Bone marrow (tissue), 2 donors: Measurements from ENCODE around the gene ATIC.
"Not testable (repeated sequence)": the region's sequence is repeated elsewhere in the genome, so short reads cannot be mapped to it uniquely, and the experiment has no call there.

Experiments
- DNase-seq, 2 donors: peaks; one replicate each; lab custom pipeline; 2025; lab: John Stamatoyannopoulos, UW

Gene ATIC

DNA sequence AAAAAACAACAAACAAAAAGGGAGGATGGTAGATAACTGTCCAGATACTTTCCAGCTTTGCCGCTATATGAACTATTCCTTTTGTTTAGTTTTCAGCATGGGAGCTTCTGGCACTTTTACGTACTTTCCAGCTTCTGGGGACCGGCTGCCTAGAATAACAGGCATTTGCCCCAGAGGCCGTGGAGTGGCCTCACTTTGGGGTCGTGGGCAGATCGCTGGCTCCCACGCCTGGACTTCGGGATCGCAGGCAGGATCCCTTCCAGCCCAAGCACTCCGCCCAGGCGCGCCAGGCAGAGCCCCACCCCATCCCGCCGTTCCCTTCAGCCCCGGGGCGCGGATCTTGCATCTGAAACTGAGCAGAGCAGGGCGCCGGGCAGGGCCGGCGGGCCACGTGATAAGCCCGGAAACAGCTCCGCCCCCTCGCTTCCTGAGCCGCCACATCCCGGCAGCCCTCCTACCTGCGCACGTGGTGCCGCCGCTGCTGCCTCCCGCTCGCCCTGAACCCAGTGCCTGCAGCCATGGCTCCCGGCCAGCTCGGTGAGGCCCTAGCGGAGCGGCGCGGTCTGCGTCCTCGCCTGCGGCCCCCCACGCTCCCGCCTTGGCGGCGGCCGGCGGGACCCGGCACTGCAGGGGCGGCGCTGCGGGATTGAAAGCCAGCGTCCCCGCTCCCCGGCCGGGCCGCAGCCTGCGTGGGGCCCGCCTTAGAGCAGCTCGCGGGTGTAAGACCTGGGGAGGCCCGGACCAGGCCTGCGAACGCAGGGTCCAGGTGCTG, at the start of gene ATIC:
Gene ATIC (plus strand): TSS at position 435 of the 772 bp plus-strand sequence. CDS start 84 bp downstream, at position 519.
- peak; percentile 70 to 75 for DNase-seq

DNA sequence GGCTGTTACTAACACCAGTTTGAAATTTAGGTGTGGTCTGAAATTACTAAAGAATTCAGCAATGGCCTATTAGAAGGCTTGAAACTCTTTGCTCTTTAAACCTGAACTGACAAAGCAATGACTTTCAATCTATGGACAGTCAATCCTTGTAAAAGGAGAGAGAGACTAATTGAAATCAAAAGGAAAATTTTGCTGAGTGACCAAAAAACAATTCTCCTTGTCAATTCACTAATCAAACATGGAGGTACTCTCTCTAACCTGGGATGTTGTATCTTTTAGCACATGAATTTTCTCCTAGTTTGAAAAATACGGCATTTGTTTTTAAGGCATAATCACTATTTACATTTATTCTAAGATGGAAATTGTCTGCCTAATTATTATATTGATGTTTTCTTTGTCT, 49.6 kb upstream of the ATIC start:
- no peak for DNase-seq

DNA sequence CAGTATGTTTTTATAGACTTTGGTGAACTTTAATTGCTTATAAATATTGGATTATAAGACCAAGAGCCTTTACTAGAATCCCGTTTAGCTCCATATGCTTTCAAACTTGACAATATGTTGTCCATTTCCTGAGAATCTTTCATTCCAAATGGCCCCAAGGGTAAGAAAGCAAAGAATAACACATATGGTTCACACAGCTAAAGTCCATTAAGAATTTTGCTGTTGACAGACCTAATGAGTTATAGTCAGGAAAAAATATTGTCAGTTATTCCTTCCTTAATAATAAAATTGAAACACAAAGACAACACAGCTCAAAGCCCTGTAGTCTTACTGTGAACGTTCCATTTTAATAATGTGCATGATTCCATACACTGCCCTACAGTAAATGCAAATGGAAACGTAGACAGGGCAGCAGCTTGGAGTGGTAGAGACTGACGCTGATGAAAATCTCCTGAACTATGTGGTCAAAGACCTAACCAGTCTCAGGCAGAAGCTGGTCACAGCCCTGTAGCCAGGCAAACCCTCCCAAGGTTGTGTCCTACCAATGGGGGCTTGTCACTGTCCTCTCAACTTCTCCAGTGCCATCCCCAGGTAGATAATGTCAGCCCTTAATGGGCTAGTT, 49.0 kb upstream of the ATIC start:
- no peak for DNase-seq

DNA sequence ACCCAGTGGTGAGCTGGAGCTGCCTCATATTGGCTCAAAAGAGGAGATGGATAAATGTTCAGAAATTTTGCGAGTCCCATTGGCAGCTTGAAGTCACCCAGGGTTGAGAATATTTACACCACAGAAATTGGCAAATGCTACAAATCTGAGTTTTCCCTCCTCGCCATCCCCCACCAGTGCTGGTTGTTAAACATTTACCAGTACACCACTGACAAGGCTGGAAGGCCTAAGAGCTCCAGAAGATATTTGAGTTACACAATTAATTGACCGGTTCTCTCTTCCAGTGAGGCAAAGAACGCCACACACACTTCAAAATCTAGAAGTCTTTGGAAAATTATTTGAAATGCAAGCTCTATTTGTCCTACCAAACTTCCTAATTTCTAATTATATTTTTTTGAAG, 47.5 kb upstream of the ATIC start:
- no peak for DNase-seq

DNA sequence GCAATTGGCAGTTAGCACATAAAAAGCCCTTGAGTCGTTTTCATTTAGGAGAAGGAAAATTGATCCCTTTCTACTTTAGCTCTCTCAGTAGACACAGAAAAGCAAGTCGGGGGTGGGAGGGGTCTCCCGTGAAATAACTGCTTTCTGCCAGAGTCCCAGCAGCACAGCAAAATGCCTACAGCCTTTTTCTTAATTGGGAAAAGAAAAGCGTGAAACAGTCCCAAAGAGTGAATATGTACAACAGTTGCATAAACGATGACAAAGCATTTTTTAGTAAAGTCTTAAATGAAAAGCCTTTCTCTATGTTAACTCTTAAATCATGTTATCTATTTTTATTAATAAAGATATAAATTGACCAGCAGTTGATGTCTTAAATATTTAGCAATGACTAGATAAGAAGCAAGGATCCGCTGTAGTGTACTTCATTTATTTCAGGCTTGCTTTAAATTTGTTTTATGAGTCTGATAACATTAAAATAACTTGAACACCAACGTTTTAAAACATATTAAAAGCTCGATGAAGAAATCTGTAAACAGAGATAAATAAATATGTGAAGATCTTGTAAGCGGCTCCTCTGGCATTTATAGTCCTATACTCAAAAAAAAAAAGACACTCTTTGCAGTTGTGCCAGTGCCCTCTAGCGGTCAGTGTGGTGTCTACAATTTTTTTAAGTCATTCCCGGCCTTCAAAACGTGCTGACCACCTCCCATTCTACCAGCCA, 42.3 kb upstream of the ATIC start:
- peak in 1 of 2 donors; percentile 45 for DNase-seq

DNA sequence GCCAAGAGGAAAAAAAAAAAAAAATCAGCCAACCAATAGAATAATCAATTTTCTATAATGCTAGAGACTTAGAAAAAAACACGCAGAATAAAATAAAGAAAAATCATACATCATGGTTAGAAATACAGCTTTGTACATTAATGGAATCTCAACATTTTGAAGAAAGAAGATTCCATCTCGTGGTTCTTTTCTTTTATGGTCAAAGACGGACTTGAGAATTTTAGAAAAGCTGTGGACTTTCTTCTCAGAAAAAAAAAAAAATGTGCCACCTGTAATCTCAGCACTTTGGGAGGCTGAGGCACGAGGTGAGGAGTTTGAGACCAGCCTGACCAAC, 41.8 kb upstream of the ATIC start:
- DNase-seq, result no peak

DNA sequence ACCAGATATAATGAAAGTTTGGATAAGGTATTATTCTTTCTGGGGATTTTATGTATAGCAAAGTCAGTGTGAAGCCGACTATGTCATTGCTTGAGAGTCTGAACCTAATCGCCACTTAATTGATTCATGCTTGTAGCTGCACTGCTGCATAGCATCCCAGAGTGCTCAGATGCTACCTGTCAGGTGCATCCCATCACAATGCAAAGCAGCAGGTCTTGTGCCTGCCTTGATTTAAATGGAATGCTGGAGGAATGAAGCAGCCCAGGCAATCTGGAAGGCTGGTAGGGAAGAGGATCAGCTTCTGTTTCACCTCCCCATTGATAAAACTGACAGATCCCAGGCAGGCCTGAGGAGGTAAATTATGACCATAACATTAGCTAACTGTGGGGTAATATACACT, 40.4 kb upstream of the ATIC start:
- DNase-seq, result no peak

DNA sequence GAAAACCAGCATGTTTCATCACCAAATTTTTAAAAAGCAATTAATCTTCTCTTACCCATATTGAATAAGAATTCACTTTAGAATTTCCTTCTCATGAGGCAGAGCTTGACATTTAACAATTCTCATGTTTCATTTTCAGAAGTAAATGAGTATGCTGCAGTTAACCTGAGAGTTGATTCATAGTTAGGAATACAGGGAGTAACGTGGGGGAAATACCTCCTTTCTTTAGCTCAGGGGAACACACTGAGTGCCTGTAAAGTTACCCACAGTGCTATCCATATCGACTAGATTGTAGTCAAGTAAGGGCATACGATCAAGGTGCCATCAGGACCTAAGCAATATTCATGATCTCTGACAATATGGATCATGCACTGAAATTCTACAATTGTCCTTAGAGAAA, 38.9 kb upstream of the ATIC start:
- no peak for DNase-seq

DNA sequence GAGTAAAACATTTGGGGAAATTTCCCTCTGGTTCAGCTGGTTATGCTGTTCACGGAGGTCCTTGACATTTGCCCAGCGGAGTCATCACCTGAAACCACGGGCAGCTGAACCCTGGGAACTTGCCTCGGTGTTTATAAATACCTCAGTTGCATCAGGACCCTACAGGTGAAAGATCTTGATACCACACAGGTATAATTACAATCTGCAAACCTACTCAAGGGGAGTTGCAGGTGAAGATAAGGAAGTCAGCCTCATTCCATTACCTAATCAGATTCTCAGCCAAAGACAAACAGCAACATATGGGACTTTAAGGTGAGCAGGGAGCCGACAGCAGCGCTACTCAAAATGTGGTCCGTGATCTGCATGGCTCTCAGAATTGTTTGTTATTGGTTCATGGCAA, 37.0 kb upstream of the ATIC start:
- DNase-seq, result no peak

DNA sequence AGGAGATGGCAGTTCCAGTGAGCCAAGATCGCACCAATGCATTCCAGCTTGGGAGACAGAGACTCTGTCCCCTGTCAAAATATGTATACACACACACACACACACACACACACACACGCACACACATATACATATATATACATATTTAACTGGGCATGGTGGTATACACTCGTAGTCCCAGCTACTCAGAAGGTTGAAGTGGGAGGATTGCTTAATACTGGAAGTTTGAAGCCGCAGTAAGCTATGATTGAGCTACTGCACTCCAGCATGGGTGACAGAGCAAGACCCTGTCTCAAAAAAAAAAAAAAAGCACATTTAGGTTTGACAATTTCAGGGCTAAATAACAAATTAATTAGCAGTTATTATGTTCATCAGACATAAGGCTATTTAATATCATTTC, 36.0 kb upstream of the ATIC start:
- DNase-seq, result no peak

DNA sequence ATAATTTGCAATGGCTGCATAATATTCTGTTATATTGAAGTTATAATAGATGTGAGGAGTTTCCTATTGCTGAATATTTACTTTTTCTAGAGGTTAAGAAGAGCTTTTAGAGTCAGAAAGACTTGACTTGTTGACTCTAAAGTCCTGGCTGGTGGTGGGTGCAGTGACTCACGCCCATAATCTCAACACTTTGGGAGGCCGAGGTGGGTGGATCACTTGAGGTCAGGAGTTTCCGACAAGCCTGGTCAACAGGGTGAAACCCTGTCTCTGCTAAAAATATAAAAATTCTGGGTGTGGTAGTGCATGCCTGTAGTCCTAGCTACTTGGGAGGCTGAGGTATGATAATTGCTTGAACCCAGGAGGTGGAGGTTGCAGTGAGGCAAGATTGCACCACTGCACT, 33.9 kb upstream of the ATIC start:
- DNase-seq, result no peak

DNA sequence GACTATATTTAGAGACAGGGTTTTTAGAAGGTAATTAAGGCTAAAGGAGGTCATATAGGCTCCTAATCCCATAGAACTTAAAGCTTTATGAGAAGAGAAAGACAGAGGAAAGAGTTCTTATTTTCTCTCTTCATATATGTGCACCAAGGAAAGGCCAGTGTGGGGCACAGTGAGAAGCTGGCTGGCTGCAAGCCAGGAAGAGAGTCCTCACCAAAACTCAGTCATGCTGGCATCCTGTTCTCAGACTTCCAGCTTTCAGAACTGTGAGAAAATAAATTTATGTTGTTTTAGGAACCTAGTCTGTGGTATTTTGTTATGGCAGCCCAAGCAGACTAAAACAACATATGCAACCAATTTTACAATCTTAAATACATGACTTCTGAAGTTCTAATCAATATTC, 31.5 kb upstream of the ATIC start:
- no peak for DNase-seq

DNA sequence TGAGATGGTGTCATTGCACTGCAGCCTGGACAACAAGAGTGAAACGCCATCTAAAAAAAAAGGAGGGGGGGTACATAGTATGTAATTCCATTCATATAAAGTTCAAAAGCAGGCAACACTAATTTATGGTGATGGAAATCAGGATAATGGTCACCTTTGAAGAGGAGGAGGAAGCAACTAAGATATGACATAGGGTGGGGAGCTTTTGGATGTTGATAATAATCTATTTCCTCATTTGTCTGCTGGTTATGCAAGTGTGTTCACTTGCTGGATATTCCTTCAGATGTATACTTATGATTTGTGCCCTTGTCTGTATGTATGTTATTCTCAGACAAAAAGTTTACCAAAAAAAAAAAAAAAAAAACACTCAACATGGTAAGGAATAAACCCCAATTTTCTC, 28.6 kb upstream of the ATIC start:
- DNase-seq, result no peak

DNA sequence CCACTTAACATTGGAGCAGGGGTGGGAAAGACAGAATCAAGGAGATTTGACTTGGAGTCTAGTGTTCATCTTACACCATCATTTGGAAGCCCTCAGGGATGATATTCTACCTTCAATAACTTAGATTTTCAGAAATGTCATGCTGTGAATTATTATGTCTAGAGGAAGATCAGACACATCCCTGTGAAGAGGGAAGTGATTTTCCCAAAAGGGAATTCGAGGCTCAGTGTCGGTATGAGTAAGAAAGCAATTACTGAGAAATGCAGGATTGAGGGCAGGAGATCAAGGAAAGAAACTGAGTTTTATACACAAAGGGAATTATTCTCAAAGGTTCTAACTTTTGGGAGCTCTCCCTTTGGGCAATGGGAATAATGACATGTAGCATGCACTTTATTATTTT, 25.6 kb upstream of the ATIC start:
- DNase-seq, result no peak

DNA sequence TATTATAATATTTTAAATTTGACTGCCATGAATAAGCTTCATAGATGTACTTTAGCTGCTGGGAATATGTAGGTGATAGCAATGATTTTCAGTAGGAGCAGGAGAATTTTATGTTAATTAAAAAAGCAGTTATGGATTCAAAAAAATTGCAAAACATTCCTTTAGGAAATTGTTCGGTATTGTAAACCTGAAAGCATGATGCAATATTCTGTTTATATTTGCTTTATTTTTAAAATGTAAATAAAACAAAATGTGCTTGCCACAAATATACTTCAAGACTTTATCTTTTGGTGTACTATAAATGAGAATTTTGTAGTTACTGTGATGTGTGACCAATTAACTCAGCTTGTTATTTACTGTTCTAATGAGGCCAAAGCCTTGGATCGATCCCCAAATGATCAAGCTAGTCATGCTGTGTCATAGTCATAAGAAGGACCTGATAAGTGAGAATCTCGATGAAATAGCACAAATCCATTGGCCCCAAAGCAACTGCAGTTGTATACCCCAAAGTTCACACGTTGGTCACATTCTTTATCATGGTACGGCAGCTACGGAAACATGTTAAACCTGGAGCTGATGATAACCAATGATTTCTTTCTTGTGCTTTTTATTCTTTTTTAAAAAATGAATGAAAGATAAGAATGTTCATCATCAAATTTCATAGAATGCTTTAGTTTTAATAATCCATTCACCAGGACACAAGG, 23.6 kb upstream of the ATIC start:
- DNase-seq, result no peak

DNA sequence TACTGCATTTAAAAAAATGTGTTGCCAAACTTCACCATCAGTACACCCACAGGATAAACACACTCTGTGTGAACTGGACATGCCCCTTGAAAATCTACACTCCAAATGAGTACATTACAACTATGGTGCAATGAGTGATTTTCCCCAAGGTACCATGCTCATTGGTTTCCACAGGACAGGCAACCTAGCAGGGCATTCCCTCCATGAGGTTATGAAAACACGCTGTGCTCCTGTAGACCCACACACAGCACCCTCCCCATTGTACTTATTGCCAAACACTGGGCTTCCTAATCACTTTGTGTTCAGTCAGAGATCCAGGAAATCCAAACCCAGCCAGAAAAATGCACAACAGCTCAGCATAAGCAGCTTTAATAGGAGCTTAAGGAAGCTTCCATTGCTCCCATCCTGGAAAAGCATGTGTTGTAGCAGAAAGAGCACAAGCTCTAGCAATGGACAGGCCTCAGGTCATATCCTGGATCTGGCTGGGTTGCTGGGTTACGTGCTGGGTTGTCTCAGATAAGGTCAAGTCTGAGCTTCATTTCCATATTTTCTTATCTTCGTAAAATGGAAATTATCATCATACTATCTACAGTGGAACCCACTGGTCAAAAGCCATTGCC, 20.8 kb upstream of the ATIC start:
- DNase-seq, result no peak

DNA sequence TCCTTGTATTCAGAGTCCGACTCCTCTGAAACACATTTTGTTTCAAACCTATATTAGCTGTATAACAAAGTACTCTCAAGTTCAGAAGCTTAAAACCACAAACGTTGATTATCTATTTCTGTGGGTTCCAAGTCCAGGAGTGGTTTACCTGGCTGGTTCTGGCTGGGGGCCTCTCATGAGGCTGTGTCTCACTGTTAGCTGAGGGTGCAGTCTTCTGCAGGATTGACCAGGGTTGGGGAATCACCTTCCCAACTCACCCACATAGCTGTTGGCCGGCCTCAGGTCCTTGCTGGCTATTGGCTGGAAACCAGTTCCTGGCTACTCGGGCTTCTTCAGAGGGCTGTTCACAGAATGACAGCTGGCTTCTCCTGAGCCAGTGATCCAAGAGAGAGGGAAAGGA, 18.0 kb upstream of the ATIC start:
- DNase-seq, result no peak

DNA sequence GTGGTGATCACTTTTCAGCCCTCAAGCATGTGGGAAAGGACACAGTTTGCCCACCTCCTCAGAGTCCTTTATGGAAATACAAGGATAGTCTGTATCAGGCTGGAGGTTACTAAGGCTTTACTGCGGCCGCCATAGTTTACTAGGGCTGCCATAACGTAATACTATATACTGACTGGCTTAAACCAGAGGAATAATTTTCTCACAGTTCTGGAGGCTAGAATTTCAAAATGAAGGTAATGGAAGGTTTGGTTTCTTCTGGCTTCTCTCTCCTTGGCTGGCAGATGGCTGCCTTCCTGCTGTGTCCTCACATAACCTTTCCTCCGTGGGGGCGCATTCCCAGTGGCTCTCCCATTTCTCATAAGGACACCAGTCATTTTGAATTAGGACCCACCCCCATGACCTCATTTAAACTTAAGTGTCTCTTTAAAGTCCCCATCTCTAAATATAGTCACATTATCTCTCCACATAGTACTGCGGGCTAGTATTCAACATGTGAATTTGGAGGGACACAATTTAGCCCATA, 12.5 kb upstream of the ATIC start:
- no peak for DNase-seq

DNA sequence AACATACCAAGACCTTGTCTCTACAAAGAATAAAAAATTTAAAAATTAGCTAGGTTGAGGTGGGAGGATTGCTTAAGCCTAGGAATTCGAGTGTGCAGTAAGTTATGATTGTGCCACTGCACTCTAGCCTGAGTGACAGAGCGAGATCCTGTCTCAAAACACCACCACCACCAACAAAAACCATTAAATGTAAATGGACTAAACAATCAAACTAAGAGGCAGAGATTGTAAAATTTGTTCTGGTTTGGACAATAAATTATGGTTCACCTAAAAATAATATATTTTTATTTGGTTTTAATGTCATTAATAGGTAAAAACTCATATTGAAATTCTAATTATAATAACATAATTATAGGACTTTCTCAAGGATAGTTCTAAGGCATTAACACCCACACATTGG, 9.9 kb upstream of the ATIC start:
- no peak for DNase-seq

DNA sequence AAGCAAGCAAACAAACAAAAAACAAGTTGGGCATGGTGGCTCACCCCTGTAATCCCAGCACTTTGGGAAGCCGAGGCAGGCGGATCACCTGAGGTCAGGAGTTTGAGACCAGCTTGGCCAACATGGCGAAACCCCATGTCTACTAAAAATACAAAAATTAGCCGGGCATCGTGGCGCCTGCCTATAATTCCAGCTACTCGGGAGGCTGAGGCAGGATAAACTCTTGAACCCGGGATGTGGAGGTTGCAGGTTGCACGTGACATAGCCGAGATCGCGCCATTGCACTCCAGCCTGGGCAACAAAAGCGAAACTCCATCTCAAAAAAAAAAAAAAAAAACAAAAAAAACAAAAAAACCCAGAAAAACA, 617 bp upstream of the ATIC start:
- DNase-seq, result not testable (repeated sequence)

DNA sequence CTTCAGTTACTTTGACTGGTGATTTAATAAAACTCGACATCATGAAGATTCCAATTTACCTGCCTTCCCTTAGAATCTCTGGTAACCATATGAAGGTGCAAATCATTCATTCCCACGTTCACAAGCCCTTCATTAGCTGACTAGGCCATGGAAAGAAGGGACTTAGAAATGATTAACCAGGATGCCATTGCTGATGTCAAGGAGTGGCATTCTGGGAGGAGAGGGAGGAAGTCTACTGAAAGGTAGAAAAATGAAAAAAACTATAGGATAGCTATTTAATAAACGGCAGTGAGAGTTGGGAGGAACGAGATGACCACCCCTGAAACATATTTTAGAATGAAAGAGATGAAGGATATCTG, 1.4 kb downstream of the ATIC start:
- DNase-seq, result no peak

DNA sequence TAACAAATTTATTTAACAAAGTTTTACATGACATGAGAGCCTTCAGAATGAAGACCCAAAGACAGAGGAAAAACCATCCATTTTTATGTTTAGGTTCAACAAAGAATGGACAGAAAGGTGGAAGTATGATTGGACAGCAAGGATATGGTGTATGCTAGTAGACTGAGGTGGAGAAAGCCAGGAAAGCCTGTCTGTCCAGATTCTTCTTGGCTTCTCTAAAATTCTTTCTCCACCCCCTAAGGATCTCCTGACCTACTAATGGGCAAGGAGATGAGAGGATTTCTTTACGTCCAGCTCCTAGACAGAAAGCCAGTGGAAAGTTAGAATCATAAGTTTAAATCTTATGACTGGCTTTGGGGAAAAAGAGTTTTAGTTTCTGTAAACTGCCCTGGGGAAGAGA, 3.0 kb downstream of the ATIC start:
- no peak for DNase-seq
